ENCODE data around the gene TLCD3A.

DNA sequence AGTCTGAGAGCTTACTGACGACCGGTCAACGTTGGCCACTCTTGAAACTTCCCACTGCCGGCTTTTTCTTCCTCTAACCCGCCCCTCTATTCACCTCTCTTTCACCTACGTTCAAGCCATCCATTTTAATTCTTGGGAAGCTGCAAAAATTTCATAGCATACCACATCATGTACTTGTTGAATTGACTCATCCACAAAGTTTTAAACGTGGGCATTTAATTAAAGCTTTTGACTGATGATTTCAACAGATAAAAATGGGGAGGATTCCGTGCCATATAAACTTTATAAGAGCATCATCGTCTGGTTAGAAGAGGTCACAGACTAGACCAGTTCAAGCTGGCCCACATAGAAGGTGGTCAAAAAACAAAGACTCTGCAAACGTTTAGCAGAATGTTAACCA, 40.3 kb upstream of the TLCD3A start:
- TF ChIP-seq, protein P1, sequence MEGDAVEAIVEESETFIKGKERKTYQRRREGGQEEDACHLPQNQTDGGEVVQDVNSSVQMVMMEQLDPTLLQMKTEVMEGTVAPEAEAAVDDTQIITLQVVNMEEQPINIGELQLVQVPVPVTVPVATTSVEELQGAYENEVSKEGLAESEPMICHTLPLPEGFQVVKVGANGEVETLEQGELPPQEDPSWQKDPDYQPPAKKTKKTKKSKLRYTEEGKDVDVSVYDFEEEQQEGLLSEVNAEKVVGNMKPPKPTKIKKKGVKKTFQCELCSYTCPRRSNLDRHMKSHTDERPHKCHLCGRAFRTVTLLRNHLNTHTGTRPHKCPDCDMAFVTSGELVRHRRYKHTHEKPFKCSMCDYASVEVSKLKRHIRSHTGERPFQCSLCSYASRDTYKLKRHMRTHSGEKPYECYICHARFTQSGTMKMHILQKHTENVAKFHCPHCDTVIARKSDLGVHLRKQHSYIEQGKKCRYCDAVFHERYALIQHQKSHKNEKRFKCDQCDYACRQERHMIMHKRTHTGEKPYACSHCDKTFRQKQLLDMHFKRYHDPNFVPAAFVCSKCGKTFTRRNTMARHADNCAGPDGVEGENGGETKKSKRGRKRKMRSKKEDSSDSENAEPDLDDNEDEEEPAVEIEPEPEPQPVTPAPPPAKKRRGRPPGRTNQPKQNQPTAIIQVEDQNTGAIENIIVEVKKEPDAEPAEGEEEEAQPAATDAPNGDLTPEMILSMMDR (IDR thresholded peaks at IDR 0.05; ENCODE audit: low read depth, low read length): no peak
- no peak for TF ChIP-seq EZH2phosphoT487 (IDR thresholded peaks at IDR 0.05; ENCODE audit: low read depth)
